BLaER1 (cell line): ENCODE data around the gene KCP.

Experiments used
- H3K27ac ChIP-seq: shearing (Covaris generic); formaldehyde crosslinking; 2 replicates; pipeline ENCODE4 v1.8.1; 2022
- H3K27me3 ChIP-seq: shearing (Covaris generic); formaldehyde crosslinking; 2 replicates; pipeline ENCODE4 v1.8.1; 2022
- H3K36me3 ChIP-seq: shearing (Covaris generic); formaldehyde crosslinking; 2 replicates; pipeline ENCODE4 v1.8.1; 2022
- H3K4me1 ChIP-seq: shearing (Covaris generic); formaldehyde crosslinking; 2 replicates; pipeline ENCODE4 v1.8.1; 2022
- H3K4me2 ChIP-seq: shearing (Covaris generic); formaldehyde crosslinking; 2 replicates; pipeline ENCODE4 v1.8.1; 2022
- H3K4me3 ChIP-seq: shearing (Covaris generic); formaldehyde crosslinking; 2 replicates; pipeline ENCODE4 v1.8.1; 2022
- H3K9ac ChIP-seq: shearing (Covaris generic); formaldehyde crosslinking; 2 replicates; pipeline ENCODE4 v1.8.1; 2022
- H3K9me3 ChIP-seq: shearing (Covaris generic); formaldehyde crosslinking; 2 replicates; pipeline ENCODE4 v1.8.1; 2022
- H4K20me1 ChIP-seq: shearing (Covaris generic); formaldehyde crosslinking; 2 replicates; pipeline ENCODE4 v1.8.1; 2022
- Cebpa-rat ChIP-seq: shearing (Covaris generic); IDR thresholded peaks from 2 replicates; pipeline ENCODE4 v1.8.1; 2022

Gene KCP

DNA sequence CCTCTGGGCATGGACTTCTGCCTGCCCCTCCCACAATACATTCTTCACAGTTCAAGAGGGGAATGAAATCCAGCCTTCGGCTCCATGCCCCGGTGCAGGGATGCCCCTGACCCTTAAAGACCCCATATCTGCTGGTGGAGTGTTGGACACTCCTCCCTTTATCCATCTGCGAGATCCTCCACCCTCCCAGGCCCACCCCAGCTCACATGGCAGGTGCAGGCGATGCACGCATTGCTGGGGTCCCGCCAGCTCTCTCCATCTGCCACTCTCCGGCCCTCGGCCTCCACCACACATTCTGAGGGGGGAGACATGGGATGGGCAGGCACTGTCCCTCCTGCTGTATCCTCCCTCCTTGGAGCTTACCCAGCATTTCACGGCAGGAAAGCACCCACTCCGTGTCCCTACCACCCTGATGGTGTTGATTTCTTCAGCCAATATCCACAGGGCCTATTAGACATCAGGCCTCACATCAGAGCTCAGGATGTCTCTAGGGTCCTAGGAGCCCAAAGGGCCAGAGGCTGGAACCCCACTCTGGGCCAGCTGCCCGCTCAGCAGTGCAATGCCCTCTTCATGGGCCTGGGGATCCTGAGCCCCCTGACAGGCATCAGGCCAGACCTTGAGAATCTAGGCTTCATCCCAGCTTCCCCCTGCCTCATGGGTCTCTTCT, 29.6 kb downstream of the KCP start:
- no peaks in the 10 kb centered on the region for H3K9me3 ChIP-seq
- H3K27ac ChIP-seq = no peak overlapping the region
- H3K4me3 ChIP-seq = no peak overlapping the region
- H3K36me3 ChIP-seq = no peaks in the 10 kb centered on the region
- H4K20me1 ChIP-seq = no peaks in the 10 kb centered on the region
- H3K4me1 ChIP-seq = peaks cover 24% of the 10 kb centered on the region
- no peak overlapping the region for H3K9ac ChIP-seq
- no peaks in the 10 kb centered on the region for H3K27me3 ChIP-seq
- no peak for TF ChIP-seq Cebpa-rat
- H3K4me2 ChIP-seq = no peak overlapping the region

DNA sequence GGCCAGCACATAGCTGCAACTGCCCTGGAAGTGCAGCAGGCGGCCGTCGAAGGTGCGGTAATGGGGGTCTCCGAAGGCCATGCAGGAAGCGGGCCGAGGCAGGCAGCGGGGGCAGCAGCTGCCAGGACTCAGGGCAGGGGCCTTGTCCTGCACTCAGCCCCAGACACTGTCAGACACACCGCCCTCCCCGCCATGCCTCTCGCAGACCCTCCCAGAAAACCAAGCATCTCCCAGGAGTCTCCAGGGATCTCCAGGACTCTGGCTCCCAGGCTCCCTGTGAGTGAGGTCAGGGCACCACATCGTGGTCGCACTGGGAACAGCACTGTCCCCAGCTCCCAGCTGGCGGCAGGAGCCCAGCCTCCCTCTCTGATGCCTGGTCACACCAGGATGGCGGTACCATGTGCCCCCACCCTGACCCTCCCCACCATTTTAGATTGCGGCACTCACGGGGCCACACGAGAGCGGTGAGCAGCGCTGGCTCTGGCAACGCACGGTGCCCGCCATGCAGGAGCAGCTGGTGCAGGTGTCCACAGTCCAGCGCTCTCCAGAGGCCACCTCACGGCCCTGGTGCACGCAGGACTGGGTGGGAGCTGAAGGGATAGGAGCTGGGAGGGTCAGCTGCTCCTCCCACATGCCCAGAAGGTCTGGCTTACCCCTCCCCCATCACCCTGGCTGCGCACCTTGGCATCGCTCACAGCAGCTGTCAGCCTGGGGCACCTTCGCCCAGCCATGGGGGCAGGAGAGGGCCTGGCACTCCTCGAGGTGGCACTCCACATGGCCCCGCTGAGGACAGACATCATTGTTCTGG, 30.4 kb downstream of the KCP start:
- H3K36me3 ChIP-seq = no peaks in the 10 kb centered on the region
- no peak for TF ChIP-seq Cebpa-rat
- no peak overlapping the region for H3K27ac ChIP-seq
- H3K4me2 ChIP-seq = no peak overlapping the region
- H3K4me1 ChIP-seq = peaks cover 24% of the 10 kb centered on the region
- H3K27me3 ChIP-seq = no peaks in the 10 kb centered on the region
- H3K9ac ChIP-seq = no peak overlapping the region
- no peaks in the 10 kb centered on the region for H3K9me3 ChIP-seq
- H4K20me1 ChIP-seq = no peaks in the 10 kb centered on the region
- H3K4me3 ChIP-seq = no peak overlapping the region

DNA sequence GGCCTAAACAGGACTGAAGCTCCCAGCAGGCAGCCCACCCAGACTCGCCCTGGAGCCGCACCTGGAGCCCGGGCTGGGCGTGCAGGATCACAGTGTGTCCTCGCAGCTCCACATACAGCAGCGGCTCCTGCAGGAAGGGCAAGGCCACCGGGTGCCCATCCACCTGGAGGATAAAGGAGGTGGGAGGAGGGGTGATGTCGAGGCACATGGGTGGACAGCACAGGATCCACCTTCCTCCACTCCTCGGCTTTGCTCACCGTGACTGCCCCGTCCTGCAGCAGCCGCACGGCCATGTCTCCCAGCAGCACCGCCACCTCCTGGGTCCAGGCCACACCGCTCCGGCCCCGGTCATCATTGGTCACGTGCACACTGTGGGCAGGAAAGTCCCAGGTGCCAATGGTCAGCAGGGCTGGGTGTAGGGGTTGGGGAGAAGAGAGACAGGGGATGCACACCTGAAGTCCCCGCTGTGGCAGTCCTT, 31.0 kb downstream of the KCP start:
- Histone ChIP-seq H3K4me1 (peaks cover 24% of the 10 kb centered on the region), H3K4me3 (no peak overlapping the region), H3K27me3 (no peaks in the 10 kb centered on the region), H3K4me2 (no peak overlapping the region), H3K36me3 (no peaks in the 10 kb centered on the region), H3K9ac (no peak overlapping the region), H3K27ac (no peak overlapping the region), H3K9me3 (no peaks in the 10 kb centered on the region), H4K20me1 (no peaks in the 10 kb centered on the region)
- no peak for TF ChIP-seq Cebpa-rat

DNA sequence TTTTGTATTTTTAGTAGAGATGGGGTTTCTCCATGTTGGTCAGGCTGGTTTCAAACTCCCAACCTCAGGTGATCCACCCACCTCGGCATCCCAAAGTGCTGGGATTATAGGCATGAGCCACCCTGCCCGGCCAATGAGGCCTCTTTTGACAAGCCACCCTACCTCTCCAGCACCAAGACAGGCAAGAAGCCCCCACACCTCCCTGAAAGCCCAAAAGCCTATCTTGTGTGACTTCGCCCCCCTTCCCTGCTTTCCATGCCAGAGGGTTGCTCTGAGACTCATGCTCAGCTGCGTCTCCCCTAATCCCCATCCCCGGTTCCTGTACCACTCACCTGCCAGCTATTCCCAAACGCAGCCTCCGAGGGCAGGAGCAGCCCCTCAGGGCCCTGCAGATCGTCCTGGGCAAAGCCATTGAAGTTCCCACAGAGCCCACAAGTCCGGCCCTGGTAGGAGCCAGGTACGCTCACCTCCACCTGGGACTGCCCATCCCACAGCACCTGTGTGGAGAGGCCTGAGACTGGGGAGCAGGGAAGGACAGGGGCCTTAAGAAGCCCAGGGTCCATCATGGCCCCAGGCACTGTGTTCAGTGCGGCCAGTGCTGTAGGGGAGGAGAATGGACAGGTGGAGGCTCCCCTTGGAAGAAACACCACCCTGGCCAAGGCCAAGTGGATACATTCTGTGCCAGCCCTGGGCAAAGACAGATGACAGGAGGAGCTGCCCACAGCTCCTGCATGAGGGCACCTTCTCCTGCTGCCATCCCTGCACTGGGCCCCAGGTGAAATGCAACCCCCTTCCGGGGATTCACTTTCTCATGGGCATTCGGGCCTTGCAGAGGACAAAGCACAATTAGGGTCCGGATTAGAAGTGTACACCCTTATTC, 32.0 kb downstream of the KCP start:
- H3K27me3 ChIP-seq = no peaks in the 10 kb centered on the region
- peak overlapping the region; percentile 51; the same call in 1 of the 2 replicates for H3K4me2 ChIP-seq
- no peak overlapping the region for H3K27ac ChIP-seq
- no peak overlapping the region for H3K9ac ChIP-seq
- H3K9me3 ChIP-seq = no peaks in the 10 kb centered on the region
- no peaks in the 10 kb centered on the region for H3K36me3 ChIP-seq
- TF ChIP-seq Cebpa-rat = no peak
- no peak overlapping the region for H3K4me3 ChIP-seq
- H3K4me1 ChIP-seq = peaks cover 16% of the 10 kb centered on the region
- H4K20me1 ChIP-seq = no peaks in the 10 kb centered on the region

DNA sequence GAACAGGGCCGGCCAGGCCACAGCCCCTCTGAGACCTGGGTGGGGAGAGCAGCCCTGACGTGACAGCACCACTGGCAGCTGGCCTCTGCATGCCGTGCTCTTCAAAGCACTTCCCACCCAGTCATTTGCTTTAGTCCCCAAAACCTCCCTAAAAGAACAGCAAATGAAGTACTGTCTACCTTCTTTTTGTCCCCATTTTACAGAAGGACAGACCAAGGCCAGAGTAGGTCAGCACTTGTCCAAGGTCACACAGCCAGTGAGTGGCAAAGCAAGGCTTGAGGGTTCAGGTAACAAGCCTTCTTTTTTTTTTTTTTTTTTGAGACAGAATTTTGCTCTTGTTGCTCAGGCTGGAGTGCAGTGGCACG, 32.8 kb downstream of the KCP start:
- Histone ChIP-seq H3K27me3 (no peaks in the 10 kb centered on the region), H3K4me1 (peaks cover 16% of the 10 kb centered on the region), H3K4me3 (no peak overlapping the region), H3K36me3 (no peaks in the 10 kb centered on the region), H3K9ac (no peak overlapping the region), H4K20me1 (no peaks in the 10 kb centered on the region), H3K4me2 (peak overlapping the region; percentile 51), H3K27ac (no peak overlapping the region), H3K9me3 (no peaks in the 10 kb centered on the region)
- no peak for TF ChIP-seq Cebpa-rat

DNA sequence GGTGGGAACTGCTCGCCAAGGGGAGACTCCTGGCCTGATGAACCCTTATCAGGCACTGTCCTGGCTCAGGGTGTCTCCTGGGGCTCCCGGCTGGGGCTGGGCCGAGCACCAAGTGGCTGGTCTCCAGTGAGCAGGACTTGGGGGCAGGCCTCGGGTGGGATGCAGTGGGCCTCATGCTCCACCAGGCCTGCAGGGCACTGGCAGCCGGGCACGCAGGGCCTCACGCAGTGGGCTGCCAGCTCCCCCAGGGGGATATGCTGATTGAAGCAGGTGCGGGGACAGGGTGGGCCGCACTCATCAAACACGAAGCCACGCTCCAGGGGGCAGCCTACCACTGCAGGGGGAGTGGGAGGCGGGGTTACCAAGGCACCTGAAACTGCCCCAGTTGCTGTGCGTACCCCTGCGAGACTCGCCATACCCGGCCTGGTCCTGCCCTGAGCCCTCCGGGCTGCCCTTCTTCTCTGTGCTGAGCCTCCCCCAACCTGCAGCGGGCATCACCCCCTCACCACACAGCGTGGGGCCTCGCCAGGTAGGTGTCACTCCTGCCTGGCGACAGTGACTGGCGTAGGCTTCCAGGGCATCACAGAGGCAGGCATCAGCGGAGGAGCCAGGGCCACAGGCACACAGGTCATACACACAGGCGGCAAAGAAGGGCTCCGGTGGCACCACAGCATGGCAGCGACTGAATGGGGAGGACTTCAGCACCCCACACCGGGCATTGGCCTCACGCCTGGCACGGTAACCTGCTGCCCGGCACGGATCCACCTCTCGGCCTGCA, 33.3 kb downstream of the KCP start:
- Histone ChIP-seq H3K4me3 (no peak overlapping the region), H3K9ac (no peak overlapping the region), H3K4me2 (peak overlapping the region; percentile 51), H3K27ac (no peak overlapping the region), H4K20me1 (no peaks in the 10 kb centered on the region), H3K9me3 (no peaks in the 10 kb centered on the region), H3K36me3 (no peaks in the 10 kb centered on the region), H3K27me3 (no peaks in the 10 kb centered on the region), H3K4me1 (peaks cover 16% of the 10 kb centered on the region)
- TF ChIP-seq Cebpa-rat = no peak

DNA sequence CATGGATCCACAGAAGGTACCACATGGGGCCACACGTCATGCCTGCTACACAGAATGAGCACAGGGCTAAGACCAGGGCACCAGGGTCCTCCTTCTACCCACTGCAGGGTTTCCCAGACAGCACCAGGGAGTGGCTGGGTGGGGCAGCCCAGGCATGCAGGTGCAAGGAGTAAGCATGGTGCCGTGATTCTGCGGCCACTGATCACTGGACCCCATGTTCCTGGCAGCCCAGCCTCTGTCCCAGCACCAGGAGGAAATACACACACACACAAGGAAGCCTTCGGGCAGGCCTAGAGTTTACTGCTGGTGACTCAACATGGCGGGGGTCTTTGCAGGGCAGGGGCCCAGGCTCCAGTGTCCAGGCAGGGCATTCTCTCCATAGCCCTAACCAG, 33.9 kb downstream of the KCP start:
- Histone ChIP-seq H3K27me3 (no peaks in the 10 kb centered on the region), H3K27ac (no peak overlapping the region), H4K20me1 (no peaks in the 10 kb centered on the region), H3K4me3 (no peak overlapping the region), H3K4me1 (peaks cover 16% of the 10 kb centered on the region), H3K9me3 (no peaks in the 10 kb centered on the region), H3K9ac (no peak overlapping the region), H3K4me2 (peak overlapping the region; percentile 51), H3K36me3 (no peaks in the 10 kb centered on the region)
- TF ChIP-seq Cebpa-rat = no peak

DNA sequence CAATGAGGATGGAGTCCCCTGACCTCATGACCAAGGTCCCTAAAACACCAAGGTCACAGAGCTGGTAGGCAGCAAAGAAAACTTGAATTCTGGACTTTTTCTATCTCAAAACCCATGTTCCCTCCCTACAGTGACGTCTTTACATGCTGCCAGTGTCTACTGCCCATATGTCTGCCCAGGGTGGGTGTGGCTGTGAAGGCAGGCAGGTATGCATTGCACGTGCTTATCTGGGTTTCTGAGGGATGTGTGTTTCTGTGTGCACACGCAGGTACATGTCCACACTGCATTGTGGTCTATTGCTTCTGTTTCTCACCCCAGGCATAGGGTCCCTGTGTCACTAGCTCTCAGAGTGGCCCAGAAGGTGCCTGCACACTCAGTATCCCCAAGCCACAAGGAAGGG, 34.4 kb downstream of the KCP start:
- TF ChIP-seq Cebpa-rat = no peak
- H3K4me3 ChIP-seq = no peak overlapping the region
- H3K9me3 ChIP-seq = no peaks in the 10 kb centered on the region

DNA sequence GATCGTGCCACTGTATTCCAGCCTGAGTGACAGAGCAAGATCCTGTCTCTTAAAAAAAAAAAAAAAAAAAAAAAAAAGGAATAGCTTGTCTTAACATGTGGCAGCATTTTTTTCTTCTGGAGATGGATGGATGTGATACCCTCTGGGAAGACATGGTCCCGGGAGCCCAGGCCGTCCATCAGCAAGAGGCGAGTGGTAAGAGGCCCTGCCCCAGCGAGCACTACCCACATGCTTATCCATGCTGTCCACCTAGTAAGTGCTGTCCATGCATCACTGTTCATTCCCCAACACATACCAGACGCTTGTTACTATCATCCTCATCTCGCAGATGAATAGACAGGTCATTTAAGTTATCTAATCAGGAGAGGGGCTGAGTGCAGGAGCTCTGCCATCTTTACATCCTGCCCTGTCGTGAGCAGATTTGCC, 35.0 kb downstream of the KCP start:
- H3K4me2 ChIP-seq = no peak overlapping the region
- H3K27me3 ChIP-seq = peaks cover 6% of the 10 kb centered on the region; the same call in 1 of the 2 replicates
- peaks cover 26% of the 10 kb centered on the region for H3K4me1 ChIP-seq
- H3K27ac ChIP-seq = no peak overlapping the region
- H3K9ac ChIP-seq = no peak overlapping the region
- peaks cover 2% of the 10 kb centered on the region; the same call in 1 of the 2 replicates for H4K20me1 ChIP-seq
- TF ChIP-seq Cebpa-rat = no peak
- H3K36me3 ChIP-seq = no peaks in the 10 kb centered on the region
- no peak overlapping the region for H3K4me3 ChIP-seq
- no peaks in the 10 kb centered on the region for H3K9me3 ChIP-seq

More for the DNA sequence above, 34.4 kb downstream of the KCP start:
- Histone ChIP-seq H3K27me3 (peaks cover under 1% of the 10 kb centered on the region; the same call in 1 of the 2 replicates), H3K4me2 (no peak overlapping the region), H3K36me3 (no peaks in the 10 kb centered on the region), H3K9ac (no peak overlapping the region), H4K20me1 (no peaks in the 10 kb centered on the region), H3K27ac (no peak overlapping the region), H3K4me1 (peaks cover 20% of the 10 kb centered on the region)
